H9 (cell line): ENCODE measurements around the gene ADAMTS2. TPM values are rescaled to one million over a fixed set of nuclear protein-coding genes. Genes with fewer than 3 reads are reported as not detected.

ENCODE experiments used
- DNase-seq: peaks from one replicate; pipeline ENCODE4 v3.0.0-alpha.2; 2017
- H2AFZ ChIP-seq: one replicate; pipeline ENCODE4 v1.6.1; 2013; ENCODE audit warnings: mild to moderate bottlenecking, low read length, control low read depth, moderate library complexity
- H2AK5ac ChIP-seq: 2 replicates; pipeline ENCODE4 v1.6.1; 2013; ENCODE audit warnings: low read length, control low read depth, mixed read lengths; ENCODE audit not compliant: insufficient read length
- H2BK120ac ChIP-seq: one replicate; pipeline ENCODE4 v1.6.1; 2013; ENCODE audit warnings: low read depth, mild to moderate bottlenecking, low read length, control low read depth, inconsistent platforms; ENCODE audit not compliant: poor library complexity, severe bottlenecking
- H2BK12ac ChIP-seq: 2 replicates; pipeline ENCODE4 v1.6.1; 2013; ENCODE audit warnings: low read length, control low read depth, mixed read lengths, low read depth; ENCODE audit not compliant: insufficient read length
- H2BK15ac ChIP-seq: 2 replicates; pipeline ENCODE4 v1.6.1; 2013; ENCODE audit warnings: low read depth, low read length, control low read depth
- H2BK20ac ChIP-seq: one replicate; pipeline ENCODE4 v1.6.1; 2013; ENCODE audit warnings: low read depth, mild to moderate bottlenecking, low read length, control low read depth, inconsistent platforms; ENCODE audit not compliant: poor library complexity, severe bottlenecking
- H2BK5ac ChIP-seq: 2 replicates; pipeline ENCODE4 v1.6.1; 2013; ENCODE audit warnings: low read length, control low read depth, mixed read lengths; ENCODE audit not compliant: insufficient read length
- H3K14ac ChIP-seq: 2 replicates; pipeline ENCODE4 v1.6.1; 2013; ENCODE audit warnings: low read length, control low read depth; ENCODE audit not compliant: insufficient read depth
- H3K18ac ChIP-seq: 2 replicates; pipeline ENCODE4 v1.6.1; 2013; ENCODE audit warnings: low read depth, mild to moderate bottlenecking, mixed read lengths, low read length, control low read depth; ENCODE audit not compliant: insufficient read length
- H3K23ac ChIP-seq: 2 replicates; pipeline ENCODE4 v1.6.1; 2013; ENCODE audit warnings: low read length, control low read depth, mixed read lengths, low read depth; ENCODE audit not compliant: insufficient read length
- H3K23me2 ChIP-seq: 2 replicates; pipeline ENCODE4 v1.6.1; 2013; ENCODE audit warnings: low read depth, mild to moderate bottlenecking, mixed read lengths, low read length, control low read depth; ENCODE audit not compliant: insufficient read length, poor library complexity, severe bottlenecking
- H3K27ac ChIP-seq: 2 replicates; pipeline ENCODE4 v1.5.1; 2013; ENCODE audit warnings: low read length, control low read depth, mixed read lengths, low read depth; ENCODE audit not compliant: insufficient read length
- H3K27me3 ChIP-seq: 2 replicates; pipeline ENCODE4 v1.6.1; 2013; ENCODE audit warnings: low read length, control low read depth, inconsistent platforms; ENCODE audit not compliant: insufficient read depth
- H3K4ac ChIP-seq: 2 replicates; pipeline ENCODE4 v1.6.1; 2013; ENCODE audit warnings: low read depth, mild to moderate bottlenecking, control low read depth, inconsistent platforms, low read length, moderate library complexity
- H3K4me1 ChIP-seq: 2 replicates; pipeline ENCODE4 v1.6.1; 2013; ENCODE audit warnings: low read length, control low read depth, inconsistent platforms; ENCODE audit not compliant: insufficient read depth
- H3K4me2 ChIP-seq: 2 replicates; pipeline ENCODE4 v1.6.1; 2013; ENCODE audit warnings: low read length, control low read depth, mixed read lengths; ENCODE audit not compliant: insufficient read length, insufficient read depth
- H3K56ac ChIP-seq: 2 replicates; pipeline ENCODE4 v1.6.1; 2013; ENCODE audit warnings: low read depth, mild to moderate bottlenecking, mixed read lengths, low read length, control low read depth; ENCODE audit not compliant: insufficient read length
- H3K79me1 ChIP-seq: 2 replicates; pipeline ENCODE4 v1.6.1; 2013; ENCODE audit warnings: low read depth, mild to moderate bottlenecking, moderate library complexity, low read length, control low read depth, inconsistent platforms; ENCODE audit not compliant: insufficient read depth, poor library complexity, severe bottlenecking
- H3K79me2 ChIP-seq: 2 replicates; pipeline ENCODE4 v1.6.1; 2013; ENCODE audit warnings: low read length, control low read depth, inconsistent platforms; ENCODE audit not compliant: insufficient read depth
- H3K9ac ChIP-seq: 2 replicates; pipeline ENCODE4 v1.6.1; 2013; ENCODE audit warnings: low read length, control low read depth, mixed read lengths; ENCODE audit not compliant: insufficient read length; ENCODE audit errors: extremely low read depth
- H3K9me3 ChIP-seq: one replicate; pipeline ENCODE4 v1.6.1; 2013; ENCODE audit warnings: low read depth, low read length, inconsistent platforms; ENCODE audit not compliant: control insufficient read depth
- H3T11ph ChIP-seq: one replicate; pipeline ENCODE4 v1.6.1; 2013; ENCODE audit warnings: mild to moderate bottlenecking, low read length, control low read depth, inconsistent platforms
- H4K20me1 ChIP-seq: one replicate; pipeline ENCODE4 v1.6.1; 2013; ENCODE audit not compliant: control insufficient read depth, insufficient read length, insufficient read depth
- H4K5ac ChIP-seq: 2 replicates; pipeline ENCODE4 v1.6.1; 2013; ENCODE audit warnings: low read depth, mild to moderate bottlenecking, mixed read lengths, low read length, control low read depth; ENCODE audit not compliant: insufficient read length
- H4K8ac ChIP-seq: replicated peaks from 2 replicates; pipeline ENCODE4 v1.6.1; 2013; ENCODE audit warnings: low read length, control low read depth, mixed read lengths, low read depth; ENCODE audit not compliant: insufficient read length
- H4K91ac ChIP-seq: 2 replicates; pipeline ENCODE4 v1.6.1; 2013; ENCODE audit warnings: low read depth, mild to moderate bottlenecking, moderate library complexity, mixed read lengths, low read length, control low read depth; ENCODE audit not compliant: insufficient read length
- H3K27ac Mint-ChIP-seq, 3 experiments: 2 replicates in 2 of 3; 3 replicates in 1 of 3; pipeline ENCODE4 v1.8.0; 2020 to 2021; ENCODE audit warnings: mixed read lengths in 3 of 3, mild to moderate bottlenecking in 1 of 3, moderate library complexity in 1 of 3
- H3K27me3 Mint-ChIP-seq: 2 replicates; pipeline ENCODE4 v1.8.0; 2021; ENCODE audit warnings: low read depth, mild to moderate bottlenecking, moderate library complexity, mixed read lengths
- H3K36me3 Mint-ChIP-seq, 3 experiments: 2 replicates in 2 of 3; 3 replicates in 1 of 3; pipeline ENCODE4 v1.8.0; 2020 to 2021; ENCODE audit warnings: low read depth in 3 of 3, mixed read lengths in 3 of 3; ENCODE audit not compliant: insufficient read depth in 1 of 3
- H3K4me1 Mint-ChIP-seq, 2 experiments: 2 replicates each; pipeline ENCODE4 v1.8.0; 2020; ENCODE audit warnings: mixed read lengths in 2 of 2
- H3K4me3 Mint-ChIP-seq, 2 experiments: 2 replicates in 1 of 2; 3 replicates in 1 of 2; pipeline ENCODE4 v1.8.0; 2020 to 2021; ENCODE audit warnings: mild to moderate bottlenecking in 2 of 2, mixed read lengths in 2 of 2, moderate library complexity in 1 of 2
- H3K9me3 Mint-ChIP-seq, 2 experiments: 2 replicates in 1 of 2; 3 replicates in 1 of 2; pipeline ENCODE4 v1.8.0; 2020; ENCODE audit warnings: mild to moderate bottlenecking in 2 of 2, mixed read lengths in 2 of 2, moderate library complexity in 1 of 2
- WGBS: extraction: QIAGEN DNeasy Blood & Tissue Kit; methylation state at CpG from one replicate; pipeline ENCODE4 v1.1.7; 2013; ENCODE audit warnings: missing lambda C conversion rate, low lambda C conversion rate, mixed read lengths; ENCODE audit not compliant: insufficient read length; ENCODE audit errors: extremely low coverage; 5-methylcytosine and 5-hydroxymethylcytosine counted together
- total RNA-seq: library from RNA; stranded (reverse); gene quantifications from 2 replicates; pipeline ENCODE4 v1.2.1, GENCODE V29; 2021
- TF ChIP-seq, protein P1 (sequence below): fragments of 200-600 bp; sonication (generic); conservative IDR thresholded peaks from 3 replicates; pipeline ENCODE4 v1.8.0; 2021; ENCODE audit warnings: antibody characterized with exemption, mild to moderate bottlenecking

The ADAMTS2 gene
- total RNA-seq, 1 experiment from 2014 or later = 5.4 TPM

DNA sequence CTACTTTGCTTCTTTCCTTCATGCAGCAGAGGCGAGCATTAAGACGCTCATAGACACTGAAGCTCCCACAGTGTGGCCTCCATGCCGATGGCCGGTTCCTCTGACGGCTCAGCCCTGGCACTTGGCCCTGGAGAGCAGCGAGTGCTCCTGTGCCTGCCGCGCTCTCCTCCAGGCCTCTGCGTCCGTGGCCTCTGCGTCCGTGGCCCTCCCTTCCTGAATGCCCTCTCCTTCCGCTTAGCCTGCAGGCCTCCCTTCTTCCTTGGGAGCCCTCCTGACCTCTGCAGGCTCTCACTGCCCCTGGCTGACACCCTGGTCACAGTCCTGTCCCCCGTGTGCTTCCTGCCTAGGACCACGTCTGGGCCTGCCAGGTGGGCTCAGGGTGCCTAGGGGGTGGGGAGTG lies 192.3 kb downstream of the ADAMTS2 start:
- H2BK15ac ChIP-seq = no peak overlapping the region
- TF ChIP-seq, protein P1, sequence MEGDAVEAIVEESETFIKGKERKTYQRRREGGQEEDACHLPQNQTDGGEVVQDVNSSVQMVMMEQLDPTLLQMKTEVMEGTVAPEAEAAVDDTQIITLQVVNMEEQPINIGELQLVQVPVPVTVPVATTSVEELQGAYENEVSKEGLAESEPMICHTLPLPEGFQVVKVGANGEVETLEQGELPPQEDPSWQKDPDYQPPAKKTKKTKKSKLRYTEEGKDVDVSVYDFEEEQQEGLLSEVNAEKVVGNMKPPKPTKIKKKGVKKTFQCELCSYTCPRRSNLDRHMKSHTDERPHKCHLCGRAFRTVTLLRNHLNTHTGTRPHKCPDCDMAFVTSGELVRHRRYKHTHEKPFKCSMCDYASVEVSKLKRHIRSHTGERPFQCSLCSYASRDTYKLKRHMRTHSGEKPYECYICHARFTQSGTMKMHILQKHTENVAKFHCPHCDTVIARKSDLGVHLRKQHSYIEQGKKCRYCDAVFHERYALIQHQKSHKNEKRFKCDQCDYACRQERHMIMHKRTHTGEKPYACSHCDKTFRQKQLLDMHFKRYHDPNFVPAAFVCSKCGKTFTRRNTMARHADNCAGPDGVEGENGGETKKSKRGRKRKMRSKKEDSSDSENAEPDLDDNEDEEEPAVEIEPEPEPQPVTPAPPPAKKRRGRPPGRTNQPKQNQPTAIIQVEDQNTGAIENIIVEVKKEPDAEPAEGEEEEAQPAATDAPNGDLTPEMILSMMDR = no peak
- no peak overlapping the region for H2BK20ac ChIP-seq
- peaks cover 0 to 3% of the 10 kb centered on the region in 2 experiments; a peak in 1 of 5 replicates for H3K9me3 Mint-ChIP-seq
- no peak for DNase-seq
- H3K9ac ChIP-seq = no peak overlapping the region
- no peak overlapping the region for H4K5ac ChIP-seq
- H3K27ac Mint-ChIP-seq = no peak overlapping the region
- no peaks in the 10 kb centered on the region for H3K4me1 ChIP-seq
- H3K9me3 ChIP-seq = no peaks in the 10 kb centered on the region
- H4K91ac ChIP-seq = no peak overlapping the region
- H3K27me3 Mint-ChIP-seq = peaks cover 2% of the 10 kb centered on the region
- H3T11ph ChIP-seq = no peak overlapping the region
- H3K23ac ChIP-seq = no peak overlapping the region
- no peak overlapping the region for H3K4me2 ChIP-seq
- H3K14ac ChIP-seq = no peak overlapping the region
- no peak overlapping the region for H2BK5ac ChIP-seq
- no peak overlapping the region for H2AK5ac ChIP-seq
- no peaks in the 10 kb centered on the region for H3K27me3 ChIP-seq
- H3K18ac ChIP-seq = no peak overlapping the region
- H3K4me1 Mint-ChIP-seq = peaks cover 0 to 4% of the 10 kb centered on the region in 2 experiments; a peak in 2 of 4 replicates
- H4K20me1 ChIP-seq = no peaks in the 10 kb centered on the region
- no peak overlapping the region for H2AFZ ChIP-seq
- no peaks in the 10 kb centered on the region for H3K79me1 ChIP-seq
- H4K8ac ChIP-seq = no peak overlapping the region
- H2BK12ac ChIP-seq = no peak overlapping the region
- peaks cover 0 to 3% (median 0%) of the 10 kb centered on the region in 3 experiments; a peak in 1 of 7 replicates for H3K36me3 Mint-ChIP-seq
- H2BK120ac ChIP-seq = no peak overlapping the region
- H3K4ac ChIP-seq = no peak overlapping the region
- no peaks in the 10 kb centered on the region for H3K23me2 ChIP-seq
- H3K56ac ChIP-seq = no peak overlapping the region
- no peak overlapping the region for H3K27ac ChIP-seq
- H3K4me3 Mint-ChIP-seq = no peak overlapping the region
- WGBS = no CpG with 5 or more reads among the region's 15 CpGs
- no peaks in the 10 kb centered on the region for H3K79me2 ChIP-seq
